Measurements from ENCODE around the gene OR4L1. TPM values are rescaled to one million over a fixed set of nuclear protein-coding genes. Genes with fewer than 3 reads are reported as not detected.

The OR4L1 gene
- total RNA-seq, 1 donor from 2014 or later: not detected

DNA sequence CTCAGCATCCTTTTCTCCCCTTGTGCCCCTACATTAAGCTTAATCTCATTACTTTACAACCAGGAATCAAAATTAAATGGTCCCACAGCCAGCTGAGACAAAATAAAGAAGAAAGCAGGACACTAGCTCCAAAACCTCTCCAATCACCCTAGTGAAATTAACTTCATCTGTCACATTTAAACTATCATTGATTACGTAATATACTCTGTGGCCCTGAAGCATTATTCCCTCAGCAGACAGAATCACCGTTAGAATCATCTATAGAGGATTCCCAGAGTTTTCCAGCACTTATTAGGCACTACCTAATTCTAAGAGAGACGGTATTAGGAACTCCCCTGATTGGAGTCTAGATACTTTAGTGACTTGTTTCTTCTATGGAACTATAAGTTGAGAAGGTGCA lies 50.6 kb downstream of the OR4L1 start, which contains the start of gene OR4K17:
OR4K17 (plus strand) TSS at position 302 of the 400 bp plus-strand sequence. CDS start 6,761 bp downstream, outside the sequence.
- H3K36me3 Mint-ChIP-seq (ENCODE audit: unreplicated experiment): no peaks in the 10 kb centered on the region
- no peaks in the 10 kb centered on the region for H3K27me3 Mint-ChIP-seq (ENCODE audit: unreplicated experiment)
- TF ChIP-seq, protein P1, sequence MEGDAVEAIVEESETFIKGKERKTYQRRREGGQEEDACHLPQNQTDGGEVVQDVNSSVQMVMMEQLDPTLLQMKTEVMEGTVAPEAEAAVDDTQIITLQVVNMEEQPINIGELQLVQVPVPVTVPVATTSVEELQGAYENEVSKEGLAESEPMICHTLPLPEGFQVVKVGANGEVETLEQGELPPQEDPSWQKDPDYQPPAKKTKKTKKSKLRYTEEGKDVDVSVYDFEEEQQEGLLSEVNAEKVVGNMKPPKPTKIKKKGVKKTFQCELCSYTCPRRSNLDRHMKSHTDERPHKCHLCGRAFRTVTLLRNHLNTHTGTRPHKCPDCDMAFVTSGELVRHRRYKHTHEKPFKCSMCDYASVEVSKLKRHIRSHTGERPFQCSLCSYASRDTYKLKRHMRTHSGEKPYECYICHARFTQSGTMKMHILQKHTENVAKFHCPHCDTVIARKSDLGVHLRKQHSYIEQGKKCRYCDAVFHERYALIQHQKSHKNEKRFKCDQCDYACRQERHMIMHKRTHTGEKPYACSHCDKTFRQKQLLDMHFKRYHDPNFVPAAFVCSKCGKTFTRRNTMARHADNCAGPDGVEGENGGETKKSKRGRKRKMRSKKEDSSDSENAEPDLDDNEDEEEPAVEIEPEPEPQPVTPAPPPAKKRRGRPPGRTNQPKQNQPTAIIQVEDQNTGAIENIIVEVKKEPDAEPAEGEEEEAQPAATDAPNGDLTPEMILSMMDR (IDR thresholded peaks at IDR 0.05): no peak
- H3K27ac Mint-ChIP-seq (ENCODE audit: unreplicated experiment): no peak within 1 kb of the TSS
- no peak within 1 kb of the TSS for H3K4me3 Mint-ChIP-seq (ENCODE audit: unreplicated experiment)
- DNase-seq (ENCODE audit: extremely low spot score, unreplicated experiment): no peak
- H3K9me3 Mint-ChIP-seq (ENCODE audit: unreplicated experiment): peaks cover 30% of the 10 kb centered on the region
- H3K4me1 Mint-ChIP-seq (ENCODE audit: unreplicated experiment): no peaks in the 10 kb centered on the region

Other genes with a start within 250 kb of the OR4L1 start
- gene OR4K2, start 184.9 kb upstream of the OR4L1 start, total RNA-seq: not detected in 2 replicates
- gene OR4K5, start 139.4 kb upstream of the OR4L1 start, total RNA-seq: not detected in 2 replicates
- gene OR4K1, start 129.1 kb upstream of the OR4L1 start, total RNA-seq: not detected in 2 replicates
- gene OR4K15, start 84.5 kb upstream of the OR4L1 start, total RNA-seq: not detected in 2 replicates
- not detected in 2 replicates for gene OR4Q2, start 57.9 kb upstream of the OR4L1 start, total RNA-seq
- not detected in 2 replicates for gene OR4K14, start 40.7 kb upstream of the OR4L1 start, total RNA-seq
- not detected in 2 replicates for gene OR4K13, start 24.0 kb upstream of the OR4L1 start, total RNA-seq
- gene OR4K17, start 50.7 kb downstream of the OR4L1 start, total RNA-seq: not detected in 2 replicates
- not detected in 2 replicates for gene OR4N5, start 78.8 kb downstream of the OR4L1 start, total RNA-seq
- not detected in 2 replicates for gene OR11G2, start 130.9 kb downstream of the OR4L1 start, total RNA-seq
- gene OR11H6, start 163.7 kb downstream of the OR4L1 start, total RNA-seq: not detected in 2 replicates
- not detected in 2 replicates for gene OR11H7, start 168.9 kb downstream of the OR4L1 start, total RNA-seq
- not detected in 2 replicates for gene OR11H4, start 179.2 kb downstream of the OR4L1 start, total RNA-seq
- 24.5 and 25.4 TPM in 2 replicates for gene TTC5, start 245.9 kb downstream of the OR4L1 start, total RNA-seq

All from osteocyte (in vitro differentiated cells).